ENCODE data around the gene JUN. TPM values are rescaled to one million over a fixed set of nuclear protein-coding genes. Genes with fewer than 3 reads are reported as not detected.

The JUN gene
- total and polyA plus RNA-seq, 2 of the 13 experiments (the other 11 are each of a cell fraction or from before 2014, with no cell fraction given) = 18.2 to 22.3 TPM

- TF ChIP-seq ZNF615 (CRISPR knock-in tag; IDR thresholded peaks at IDR 0.05; ENCODE audit: borderline replicate concordance) (no peak), ZNF564 (CRISPR knock-in tag; IDR thresholded peaks at IDR 0.05) (no peak), EHMT2 (IDR thresholded peaks at IDR 0.05; ENCODE audit: borderline replicate concordance, low read depth, low read length) (peak; percentile 47; the same call in 1 of the 2 replicates), ZNF747 (CRISPR knock-in tag; IDR thresholded peaks at IDR 0.05; ENCODE audit: borderline replicate concordance) (no peak), ZNF383 (CRISPR knock-in tag; IDR thresholded peaks at IDR 0.05; ENCODE audit: borderline replicate concordance) (no peak), NCOA1 (CRISPR knock-in tag; IDR thresholded peaks at IDR 0.05) (no peak), ZNF282 (IDR thresholded peaks at IDR 0.05; ENCODE audit: partially characterized antibody) (no peak), ZNF30 (CRISPR knock-in tag; IDR thresholded peaks at IDR 0.05) (no peak), PAX8 (CRISPR knock-in tag; IDR thresholded peaks at IDR 0.05; ENCODE audit: borderline replicate concordance) (no peak), ISX (CRISPR knock-in tag; conservative IDR thresholded peaks at IDR 0.05) (no peak)
- TF ChIP-seq, protein P1, sequence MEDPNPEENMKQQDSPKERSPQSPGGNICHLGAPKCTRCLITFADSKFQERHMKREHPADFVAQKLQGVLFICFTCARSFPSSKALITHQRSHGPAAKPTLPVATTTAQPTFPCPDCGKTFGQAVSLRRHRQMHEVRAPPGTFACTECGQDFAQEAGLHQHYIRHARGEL (CRISPR knock-in tag; IDR thresholded peaks at IDR 0.05) = no peak
- TF ChIP-seq, protein P2, sequence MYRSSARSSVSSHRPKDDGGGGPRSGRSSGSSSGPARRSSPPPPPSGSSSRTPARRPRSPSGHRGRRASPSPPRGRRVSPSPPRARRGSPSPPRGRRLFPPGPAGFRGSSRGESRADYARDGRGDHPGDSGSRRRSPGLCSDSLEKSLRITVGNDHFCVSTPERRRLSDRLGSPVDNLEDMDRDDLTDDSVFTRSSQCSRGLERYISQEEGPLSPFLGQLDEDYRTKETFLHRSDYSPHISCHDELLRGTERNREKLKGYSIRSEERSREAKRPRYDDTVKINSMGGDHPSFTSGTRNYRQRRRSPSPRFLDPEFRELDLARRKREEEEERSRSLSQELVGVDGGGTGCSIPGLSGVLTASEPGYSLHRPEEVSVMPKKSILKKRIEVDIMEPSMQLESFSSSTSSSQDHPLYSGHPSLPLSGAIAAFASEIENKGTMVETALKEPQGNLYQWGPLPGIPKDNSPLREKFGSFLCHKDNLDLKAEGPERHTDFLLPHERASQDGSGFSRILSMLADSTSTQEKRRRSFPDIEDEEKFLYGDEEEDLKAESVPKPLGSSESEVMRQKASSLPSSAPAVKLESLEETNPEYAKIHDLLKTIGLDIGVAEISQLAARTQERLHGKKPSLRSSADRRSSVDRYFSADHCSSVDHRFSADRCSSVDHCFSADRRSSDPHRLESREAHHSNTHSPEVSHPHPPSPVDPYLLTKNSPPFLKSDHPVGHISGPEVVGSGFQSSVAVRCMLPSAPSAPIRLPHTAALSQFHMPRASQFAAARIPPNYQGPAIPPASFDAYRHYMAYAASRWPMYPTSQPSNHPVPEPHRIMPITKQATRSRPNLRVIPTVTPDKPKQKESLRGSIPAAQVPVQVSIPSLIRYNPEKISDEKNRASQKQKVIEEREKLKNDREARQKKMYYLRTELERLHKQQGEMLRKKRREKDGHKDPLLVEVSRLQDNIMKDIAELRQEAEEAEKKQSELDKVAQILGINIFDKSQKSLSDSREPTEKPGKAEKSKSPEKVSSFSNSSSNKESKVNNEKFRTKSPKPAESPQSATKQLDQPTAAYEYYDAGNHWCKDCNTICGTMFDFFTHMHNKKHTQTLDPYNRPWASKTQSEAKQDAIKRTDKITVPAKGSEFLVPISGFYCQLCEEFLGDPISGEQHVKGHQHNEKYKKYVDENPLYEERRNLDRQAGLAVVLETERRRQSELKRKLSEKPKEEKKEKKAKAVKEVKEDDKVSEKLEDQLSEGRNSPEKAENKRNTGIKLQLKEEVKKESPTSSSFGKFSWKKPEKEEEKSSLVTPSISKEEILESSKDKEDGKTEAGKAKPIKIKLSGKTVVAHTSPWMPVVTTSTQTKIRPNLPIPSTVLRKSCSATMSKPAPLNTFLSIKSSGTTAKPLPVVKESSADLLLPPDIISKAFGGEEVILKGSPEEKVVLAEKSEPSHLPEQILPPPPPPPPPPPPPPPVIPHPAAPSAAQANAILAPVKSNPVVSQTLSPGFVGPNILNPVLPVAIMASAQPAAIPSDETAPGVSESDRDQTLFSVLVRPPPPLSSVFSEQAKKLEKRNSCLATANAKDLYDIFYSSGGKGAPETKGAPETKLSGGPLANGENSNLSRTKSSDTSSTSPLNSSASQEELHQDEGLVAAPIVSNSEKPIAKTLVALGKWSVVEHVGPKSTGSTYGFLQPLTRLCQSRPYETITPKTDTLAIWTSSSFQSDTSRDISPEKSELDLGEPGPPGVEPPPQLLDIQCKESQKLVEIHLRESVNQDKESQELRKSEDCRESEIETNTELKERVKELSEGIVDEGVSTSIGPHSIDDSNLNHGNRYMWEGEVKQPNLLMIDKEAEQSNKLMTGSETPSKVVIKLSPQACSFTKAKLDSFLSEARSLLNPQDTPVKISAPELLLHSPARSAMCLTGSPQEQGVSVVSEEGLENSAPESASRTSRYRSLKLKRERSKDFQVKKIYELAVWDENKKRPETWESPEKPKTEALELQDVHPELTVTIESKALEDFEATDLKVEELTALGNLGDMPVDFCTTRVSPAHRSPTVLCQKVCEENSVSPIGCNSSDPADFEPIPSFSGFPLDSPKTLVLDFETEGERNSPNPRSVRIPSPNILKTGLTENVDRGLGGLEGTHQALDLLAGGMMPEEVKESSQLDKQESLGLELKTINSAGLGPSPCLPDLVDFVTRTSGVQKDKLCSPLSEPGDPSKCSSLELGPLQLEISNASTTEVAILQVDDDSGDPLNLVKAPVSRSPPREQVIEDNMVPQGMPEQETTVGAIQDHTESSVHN (CRISPR knock-in tag; IDR thresholded peaks at IDR 0.05) = no peak
- TF ChIP-seq, protein P3, sequence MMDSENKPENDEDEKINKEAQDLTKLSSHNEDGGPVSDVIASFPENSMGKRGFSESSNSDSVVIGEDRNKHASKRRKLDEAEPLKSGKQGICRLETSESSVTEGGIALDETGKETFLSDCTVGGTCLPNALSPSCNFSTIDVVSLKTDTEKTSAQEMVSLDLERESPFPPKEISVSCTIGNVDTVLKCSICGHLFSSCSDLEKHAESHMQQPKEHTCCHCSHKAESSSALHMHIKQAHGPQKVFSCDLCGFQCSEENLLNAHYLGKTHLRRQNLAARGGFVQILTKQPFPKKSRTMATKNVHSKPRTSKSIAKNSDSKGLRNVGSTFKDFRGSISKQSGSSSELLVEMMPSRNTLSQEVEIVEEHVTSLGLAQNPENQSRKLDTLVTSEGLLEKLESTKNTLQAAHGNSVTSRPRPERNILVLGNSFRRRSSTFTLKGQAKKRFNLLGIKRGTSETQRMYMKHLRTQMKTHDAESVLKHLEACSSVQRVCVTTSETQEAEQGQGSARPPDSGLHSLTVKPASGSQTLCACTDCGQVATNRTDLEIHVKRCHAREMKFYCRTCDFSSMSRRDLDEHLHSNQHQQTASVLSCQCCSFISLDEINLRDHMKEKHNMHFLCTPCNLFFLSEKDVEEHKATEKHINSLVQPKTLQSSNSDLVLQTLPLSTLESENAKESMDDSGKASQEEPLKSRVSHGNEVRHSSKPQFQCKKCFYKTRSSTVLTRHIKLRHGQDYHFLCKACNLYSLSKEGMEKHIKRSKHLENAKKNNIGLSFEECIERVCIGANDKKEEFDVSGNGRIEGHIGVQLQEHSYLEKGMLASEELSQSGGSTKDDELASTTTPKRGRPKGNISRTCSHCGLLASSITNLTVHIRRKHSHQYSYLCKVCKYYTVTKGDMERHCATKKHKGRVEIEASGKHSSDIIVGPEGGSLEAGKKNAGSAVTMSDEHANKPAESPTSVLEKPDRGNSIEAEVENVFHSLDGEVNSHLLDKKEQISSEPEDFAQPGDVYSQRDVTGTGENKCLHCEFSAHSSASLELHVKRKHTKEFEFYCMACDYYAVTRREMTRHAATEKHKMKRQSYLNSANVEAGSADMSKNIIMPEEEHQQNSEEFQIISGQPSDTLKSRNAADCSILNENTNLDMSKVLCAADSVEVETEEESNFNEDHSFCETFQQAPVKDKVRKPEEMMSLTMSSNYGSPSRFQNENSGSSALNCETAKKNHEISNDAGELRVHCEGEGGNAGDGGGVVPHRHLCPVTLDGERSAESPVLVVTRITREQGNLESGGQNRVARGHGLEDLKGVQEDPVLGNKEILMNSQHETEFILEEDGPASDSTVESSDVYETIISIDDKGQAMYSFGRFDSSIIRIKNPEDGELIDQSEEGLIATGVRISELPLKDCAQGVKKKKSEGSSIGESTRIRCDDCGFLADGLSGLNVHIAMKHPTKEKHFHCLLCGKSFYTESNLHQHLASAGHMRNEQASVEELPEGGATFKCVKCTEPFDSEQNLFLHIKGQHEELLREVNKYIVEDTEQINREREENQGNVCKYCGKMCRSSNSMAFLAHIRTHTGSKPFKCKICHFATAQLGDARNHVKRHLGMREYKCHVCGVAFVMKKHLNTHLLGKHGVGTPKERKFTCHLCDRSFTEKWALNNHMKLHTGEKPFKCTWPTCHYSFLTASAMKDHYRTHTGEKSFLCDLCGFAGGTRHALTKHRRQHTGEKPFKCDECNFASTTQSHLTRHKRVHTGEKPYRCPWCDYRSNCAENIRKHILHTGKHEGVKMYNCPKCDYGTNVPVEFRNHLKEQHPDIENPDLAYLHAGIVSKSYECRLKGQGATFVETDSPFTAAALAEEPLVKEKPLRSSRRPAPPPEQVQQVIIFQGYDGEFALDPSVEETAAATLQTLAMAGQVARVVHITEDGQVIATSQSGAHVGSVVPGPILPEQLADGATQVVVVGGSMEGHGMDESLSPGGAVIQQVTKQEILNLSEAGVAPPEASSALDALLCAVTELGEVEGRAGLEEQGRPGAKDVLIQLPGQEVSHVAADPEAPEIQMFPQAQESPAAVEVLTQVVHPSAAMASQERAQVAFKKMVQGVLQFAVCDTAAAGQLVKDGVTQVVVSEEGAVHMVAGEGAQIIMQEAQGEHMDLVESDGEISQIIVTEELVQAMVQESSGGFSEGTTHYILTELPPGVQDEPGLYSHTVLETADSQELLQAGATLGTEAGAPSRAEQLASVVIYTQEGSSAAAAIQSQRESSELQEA (CRISPR knock-in tag; IDR thresholded peaks at IDR 0.05; ENCODE audit: not compliant biosample characterization) = no peak
Observed at GRCh38 chr1:58755468-58755872, 28.4 kb downstream of the JUN start (continued).

Data from HepG2 (cell line).